Amygdala (tissue), 56 donors: ENCODE data around the gene CLCN7.

Experiments used
- DNase-seq, 56 donors: peaks; one replicate each; lab custom pipeline; 2025; lab: John Stamatoyannopoulos, UW

Gene CLCN7, protein sequence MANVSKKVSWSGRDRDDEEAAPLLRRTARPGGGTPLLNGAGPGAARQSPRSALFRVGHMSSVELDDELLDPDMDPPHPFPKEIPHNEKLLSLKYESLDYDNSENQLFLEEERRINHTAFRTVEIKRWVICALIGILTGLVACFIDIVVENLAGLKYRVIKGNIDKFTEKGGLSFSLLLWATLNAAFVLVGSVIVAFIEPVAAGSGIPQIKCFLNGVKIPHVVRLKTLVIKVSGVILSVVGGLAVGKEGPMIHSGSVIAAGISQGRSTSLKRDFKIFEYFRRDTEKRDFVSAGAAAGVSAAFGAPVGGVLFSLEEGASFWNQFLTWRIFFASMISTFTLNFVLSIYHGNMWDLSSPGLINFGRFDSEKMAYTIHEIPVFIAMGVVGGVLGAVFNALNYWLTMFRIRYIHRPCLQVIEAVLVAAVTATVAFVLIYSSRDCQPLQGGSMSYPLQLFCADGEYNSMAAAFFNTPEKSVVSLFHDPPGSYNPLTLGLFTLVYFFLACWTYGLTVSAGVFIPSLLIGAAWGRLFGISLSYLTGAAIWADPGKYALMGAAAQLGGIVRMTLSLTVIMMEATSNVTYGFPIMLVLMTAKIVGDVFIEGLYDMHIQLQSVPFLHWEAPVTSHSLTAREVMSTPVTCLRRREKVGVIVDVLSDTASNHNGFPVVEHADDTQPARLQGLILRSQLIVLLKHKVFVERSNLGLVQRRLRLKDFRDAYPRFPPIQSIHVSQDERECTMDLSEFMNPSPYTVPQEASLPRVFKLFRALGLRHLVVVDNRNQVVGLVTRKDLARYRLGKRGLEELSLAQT

DNA sequence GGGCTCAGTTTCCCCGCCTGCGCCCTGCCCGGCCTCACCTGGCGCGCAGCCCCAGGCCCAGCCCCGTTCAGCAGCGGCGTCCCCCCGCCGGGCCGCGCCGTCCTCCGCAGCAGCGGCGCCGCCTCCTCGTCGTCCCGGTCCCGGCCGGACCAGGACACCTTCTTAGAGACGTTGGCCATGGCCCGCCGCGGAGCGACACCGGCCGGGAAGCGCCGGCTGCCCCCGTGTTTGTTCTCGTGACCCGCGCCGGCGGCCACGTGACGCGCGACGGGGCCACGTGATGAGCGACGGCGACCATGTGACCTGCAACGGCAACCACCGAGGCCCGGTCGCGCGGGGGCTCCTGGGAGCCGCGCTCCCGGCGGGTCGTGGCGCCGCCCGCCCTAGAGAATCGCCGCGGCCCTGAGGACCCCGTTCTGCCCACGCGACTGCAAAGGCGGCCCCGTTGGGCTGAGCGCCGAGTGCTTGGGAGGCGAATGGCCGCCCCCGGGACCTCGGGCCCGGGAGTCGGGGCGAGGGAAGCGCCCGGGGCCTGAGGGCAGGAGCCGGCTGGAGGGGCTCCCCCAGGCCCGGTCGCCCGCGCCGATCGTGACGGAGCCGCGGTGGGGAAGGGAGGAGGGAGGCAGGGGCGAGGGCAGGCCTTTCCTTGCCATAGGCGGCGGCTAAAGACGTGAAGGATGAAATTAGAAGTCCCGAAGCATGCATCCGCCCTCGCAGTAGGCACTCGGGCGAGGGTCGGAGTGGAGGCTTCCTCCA is at the start of gene CLCN7:
Gene CLCN7, minus strand, starts transcription at position 233 of the 756 bp plus-strand sequence. Its CDS starts 54 bp downstream, at position 179.
- peak; percentile 17 to 92 (median 80) for DNase-seq

DNA sequence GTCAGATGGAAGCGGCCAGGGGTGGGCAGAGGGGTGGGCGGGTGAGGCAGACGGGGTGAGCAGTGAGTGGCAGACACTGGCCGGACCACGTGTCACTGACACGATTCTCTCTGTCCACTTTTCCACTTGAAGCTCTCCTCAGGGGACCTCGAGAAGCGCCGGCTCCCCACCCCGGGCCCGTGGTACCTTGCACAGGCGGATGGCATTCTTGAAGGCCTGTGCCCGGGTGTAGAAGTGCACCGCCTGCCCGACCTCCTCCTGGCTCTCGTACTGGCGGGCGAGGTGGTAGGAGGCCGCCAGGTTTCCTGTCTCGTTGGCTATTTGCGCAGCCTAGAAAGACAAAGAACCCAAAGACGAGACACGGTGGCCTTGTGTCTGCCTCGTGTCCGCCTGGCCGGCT is 49.5 kb upstream of the CLCN7 start:
- no peak for DNase-seq

DNA sequence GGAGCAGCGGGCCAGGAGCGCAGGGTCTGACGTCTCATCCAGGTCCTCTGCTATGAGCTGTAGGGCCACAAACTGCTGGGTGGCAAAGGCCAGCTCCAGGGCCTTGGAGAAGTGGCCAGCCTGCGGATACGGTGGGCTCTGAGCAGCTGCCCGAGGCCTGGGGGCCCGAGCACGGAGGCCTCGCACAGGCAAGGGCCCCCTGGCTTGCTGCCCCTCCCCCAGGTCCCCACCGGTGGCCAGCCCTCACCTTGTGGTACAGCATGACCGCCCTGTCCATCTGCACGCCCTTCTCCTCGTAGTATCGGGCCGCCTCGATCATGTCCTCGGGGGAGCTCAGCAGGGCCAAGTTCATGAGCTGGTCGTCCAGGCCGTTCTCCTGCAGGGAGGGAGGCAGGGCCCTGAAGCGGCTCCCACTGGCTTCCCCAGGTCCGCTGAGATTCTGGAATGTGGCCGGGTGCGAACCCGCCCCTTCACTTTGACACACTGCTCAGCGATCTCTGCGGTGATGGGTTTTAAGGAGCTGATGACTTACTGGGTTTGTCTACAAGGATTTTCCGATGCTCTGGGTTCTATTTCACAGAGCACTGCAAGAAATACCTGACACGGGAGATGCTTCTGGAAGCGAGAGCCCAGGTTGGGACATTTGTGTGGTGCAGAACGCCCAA is 48.9 kb upstream of the CLCN7 start:
- no peak for DNase-seq

DNA sequence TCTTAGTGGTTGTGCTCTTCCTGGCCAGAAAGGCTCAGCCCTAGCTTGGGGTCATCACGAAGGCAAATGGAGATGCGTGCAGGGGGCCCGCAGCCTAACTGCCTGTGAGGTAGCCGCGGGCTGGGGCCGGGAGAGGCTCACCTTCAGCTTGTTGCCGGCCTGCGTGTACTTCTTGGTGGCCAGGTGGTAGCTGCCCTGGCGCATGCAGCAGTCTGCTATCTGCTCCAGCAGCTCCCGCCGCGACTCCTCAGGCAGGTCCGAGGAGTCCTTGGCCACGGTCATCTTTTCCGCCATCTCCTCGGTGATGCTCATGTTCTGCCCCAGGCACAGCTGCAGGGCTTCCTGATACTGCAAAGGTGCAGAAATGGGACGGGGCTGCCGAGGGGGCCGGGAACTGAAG is 45.6 kb upstream of the CLCN7 start:
- no peak for DNase-seq

DNA sequence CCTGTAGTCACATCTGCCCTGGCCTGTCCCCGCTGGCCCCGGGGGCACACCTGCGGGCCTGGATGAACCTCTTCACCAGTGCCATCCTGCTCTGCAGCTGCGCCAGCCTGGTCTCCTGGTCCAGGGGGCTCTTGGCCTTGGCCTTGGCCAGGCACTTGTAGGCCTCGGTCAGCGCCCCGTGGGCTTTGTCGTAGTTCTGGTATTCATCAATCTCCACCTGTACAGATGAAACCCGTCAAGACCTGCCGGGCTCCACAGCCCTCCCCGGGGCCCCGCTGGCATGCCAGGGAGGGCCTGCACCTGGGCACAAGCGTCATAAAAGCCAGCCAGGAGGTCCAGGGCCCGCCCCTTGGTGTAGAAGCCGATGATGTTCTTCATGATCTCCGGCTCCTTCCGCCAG is 45.0 kb upstream of the CLCN7 start:
- no peak for DNase-seq

DNA sequence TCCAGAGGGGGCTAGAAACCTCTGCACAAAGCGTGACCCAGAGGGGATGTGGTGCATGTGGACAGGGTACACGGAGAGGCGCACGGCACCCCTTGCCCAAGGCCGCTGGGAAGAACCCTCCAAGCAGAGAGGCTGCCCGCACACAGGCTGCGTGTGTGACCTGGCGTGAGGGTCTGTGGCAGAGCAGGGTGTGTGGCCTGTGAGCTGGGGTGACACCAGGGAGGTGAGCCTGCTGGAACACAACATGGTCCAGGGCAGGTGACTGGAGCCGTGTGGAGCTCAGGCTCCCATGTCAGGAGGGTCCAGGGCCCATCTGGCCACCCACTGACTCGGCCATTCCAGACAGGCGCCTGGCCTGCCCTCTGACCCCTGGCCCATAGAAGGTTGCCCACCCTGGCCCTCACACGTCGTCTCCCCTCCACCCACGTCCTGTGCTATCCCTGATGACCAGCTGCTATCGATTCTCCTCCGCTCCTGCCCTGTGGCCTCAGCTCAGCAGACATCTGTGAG is 43.9 kb upstream of the CLCN7 start:
- no peak for DNase-seq

DNA sequence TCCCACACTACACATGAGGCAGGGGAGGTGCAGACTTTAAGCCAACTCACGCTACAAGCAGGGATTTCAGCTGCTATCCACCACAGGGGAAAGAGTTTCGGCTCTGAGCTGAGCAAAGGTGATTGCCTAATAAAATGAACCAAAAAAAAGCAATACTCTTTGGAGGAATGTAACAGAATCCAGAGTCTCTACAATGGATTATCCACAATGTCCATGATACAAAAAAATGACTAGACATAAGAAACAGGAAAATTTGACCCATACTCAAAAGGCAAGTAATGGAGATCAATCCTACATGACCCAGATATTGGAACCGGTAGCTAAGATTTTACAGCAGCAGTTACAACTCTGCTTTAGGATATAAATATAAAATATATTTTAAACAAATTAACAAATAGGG is 39.7 kb upstream of the CLCN7 start:
- no peak for DNase-seq

DNA sequence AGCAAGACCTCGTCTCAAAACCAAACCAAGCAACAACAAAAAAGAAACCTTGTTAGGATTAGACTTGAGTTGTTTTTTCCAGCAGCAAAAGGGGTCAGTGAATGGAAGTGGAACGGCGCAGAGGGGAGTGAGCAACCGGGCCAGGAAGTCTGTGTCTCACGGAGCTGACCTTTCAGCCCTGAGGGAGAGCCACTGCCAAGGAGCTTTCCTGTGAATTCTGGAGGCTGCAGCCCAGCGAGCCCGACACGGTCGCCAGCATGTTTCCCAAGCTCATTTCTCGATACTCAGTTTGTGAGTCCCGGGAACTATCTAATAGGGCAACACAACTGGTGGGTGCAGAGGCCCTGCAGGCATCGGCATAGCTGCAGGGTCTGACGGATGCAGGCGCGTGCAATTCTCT is 37.9 kb upstream of the CLCN7 start:
- DNase-seq: no peak

DNA sequence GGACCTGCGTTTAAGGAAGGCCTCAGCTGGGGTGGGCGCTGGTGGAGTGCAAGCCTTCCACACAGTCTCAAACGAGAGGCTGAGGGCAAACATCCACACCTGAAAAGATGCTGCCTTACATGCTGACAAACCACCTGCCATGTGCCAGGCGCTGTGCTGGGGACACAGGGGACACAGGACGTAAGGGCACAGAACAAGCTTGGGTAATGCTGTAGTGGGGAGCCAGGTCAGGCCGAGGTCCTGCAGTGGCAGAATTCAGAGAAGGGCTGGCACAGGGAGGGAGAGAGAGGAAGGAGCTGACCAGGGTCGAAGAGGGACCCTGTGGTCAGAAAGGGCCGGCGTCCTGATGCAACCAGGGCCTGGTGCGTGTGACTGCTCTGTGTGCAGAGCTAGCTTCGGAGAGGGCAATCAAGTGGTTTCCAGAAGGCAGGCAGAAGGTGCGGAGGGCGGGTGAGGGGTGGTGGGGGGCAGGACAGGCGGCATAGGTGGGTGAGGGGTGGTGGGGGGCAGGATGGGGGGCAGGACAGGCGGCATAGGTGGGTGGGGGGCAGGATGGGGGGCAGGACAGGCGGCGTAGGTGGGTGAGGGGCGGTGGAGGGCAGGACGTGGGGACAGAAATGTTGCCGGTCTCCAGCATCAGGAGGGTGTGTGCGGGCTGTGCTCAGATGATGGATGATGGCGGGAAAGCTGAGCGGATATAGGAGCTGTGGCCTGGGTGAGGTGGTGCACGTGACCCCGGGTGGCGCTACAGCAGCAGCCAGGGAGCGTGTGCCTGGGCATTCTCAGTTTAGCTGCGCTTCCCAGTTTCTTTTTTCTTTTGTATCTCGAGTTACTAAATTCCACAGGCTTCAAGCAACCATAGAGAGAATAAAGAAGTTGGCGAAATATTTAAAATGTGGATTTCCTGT is 37.1 kb upstream of the CLCN7 start:
- DNase-seq: no peak

DNA sequence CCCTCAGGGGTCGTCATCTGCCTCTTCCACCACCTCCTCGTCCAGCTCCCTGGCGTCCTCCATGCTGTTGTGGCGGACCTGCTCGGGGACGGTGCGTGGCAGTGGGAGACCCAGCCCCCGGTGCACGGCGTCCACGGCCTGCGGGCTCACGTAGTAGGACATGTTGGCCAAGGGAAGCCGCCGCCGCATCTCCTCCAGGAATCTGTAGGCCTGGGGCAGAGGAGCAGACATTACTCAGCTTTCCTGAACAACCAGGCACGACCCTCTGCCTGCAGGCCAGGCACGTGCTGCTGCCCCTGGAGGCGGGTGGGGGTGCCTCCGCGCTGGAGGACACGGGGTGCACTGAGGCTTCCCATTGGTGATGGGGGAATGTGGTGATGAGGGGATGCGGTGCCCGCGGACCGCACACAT is 36.1 kb upstream of the CLCN7 start:
- DNase-seq: no peak

DNA sequence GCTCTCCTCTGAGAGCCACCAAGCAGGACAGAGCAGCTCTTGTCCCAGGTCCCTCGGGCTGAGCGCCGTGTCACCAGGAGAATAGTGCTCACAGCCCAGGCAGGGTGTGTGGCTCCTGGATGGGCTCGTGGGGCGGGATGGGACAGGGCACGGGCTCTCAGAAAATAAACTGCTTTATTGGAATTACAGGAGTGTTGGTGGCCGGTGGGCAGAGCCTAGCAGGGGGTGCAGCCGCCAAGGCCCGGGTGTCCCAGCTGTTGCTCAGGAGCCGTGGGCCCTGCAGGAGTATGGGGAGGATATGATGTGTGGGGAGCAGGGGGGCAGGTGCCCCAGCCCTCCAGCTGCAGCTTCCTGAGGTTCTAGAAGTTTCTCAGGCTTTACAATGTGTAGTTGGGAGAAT is 35.4 kb upstream of the CLCN7 start:
- no peak for DNase-seq

DNA sequence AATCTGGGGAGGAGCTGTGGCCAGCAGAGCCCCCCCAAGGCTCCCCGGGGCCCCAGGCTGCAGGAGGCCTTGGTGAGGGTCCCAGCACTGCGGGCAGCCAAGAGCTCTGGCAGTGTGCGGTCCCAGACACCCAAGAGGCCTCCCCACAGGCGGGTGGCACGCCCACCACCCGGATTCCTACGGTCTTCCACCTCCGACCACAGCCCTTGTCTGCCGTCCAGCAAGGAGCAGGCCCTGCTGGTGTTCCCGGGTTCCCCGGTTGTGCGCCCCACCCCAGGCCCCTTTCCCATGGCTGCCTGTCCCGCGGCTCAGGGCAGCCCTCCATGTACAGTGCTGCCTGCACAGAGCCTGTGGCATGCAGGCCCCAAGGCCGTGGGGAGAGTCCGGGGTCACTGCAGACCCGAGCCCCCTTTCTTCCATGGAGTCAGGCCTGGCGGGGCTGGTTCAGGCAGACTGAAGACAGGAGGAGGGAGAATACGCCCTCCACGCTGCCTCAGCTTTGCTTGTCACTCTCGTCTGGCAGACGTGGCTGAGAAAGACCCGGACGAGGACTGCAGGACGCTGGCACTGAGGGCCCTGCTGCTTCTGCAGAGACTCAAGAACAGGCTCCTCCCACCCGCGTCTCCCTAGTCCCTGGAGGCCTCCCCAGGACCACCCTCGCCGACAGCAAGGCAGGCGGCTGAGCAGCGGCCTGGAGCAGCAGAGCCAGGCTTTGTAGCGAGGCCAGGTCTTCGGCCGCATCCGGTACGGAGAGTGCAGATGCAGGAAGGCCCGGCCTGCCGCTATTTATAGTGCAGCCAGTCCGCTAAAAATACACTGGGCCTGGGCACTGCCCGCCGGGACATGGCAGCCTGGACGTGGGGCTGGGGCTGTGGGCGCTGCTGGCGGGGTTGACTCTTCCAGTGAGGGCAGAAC is 34.7 kb upstream of the CLCN7 start:
- peak in 4 of 56 donors; percentile 24 to 34 (median 30) for DNase-seq

DNA sequence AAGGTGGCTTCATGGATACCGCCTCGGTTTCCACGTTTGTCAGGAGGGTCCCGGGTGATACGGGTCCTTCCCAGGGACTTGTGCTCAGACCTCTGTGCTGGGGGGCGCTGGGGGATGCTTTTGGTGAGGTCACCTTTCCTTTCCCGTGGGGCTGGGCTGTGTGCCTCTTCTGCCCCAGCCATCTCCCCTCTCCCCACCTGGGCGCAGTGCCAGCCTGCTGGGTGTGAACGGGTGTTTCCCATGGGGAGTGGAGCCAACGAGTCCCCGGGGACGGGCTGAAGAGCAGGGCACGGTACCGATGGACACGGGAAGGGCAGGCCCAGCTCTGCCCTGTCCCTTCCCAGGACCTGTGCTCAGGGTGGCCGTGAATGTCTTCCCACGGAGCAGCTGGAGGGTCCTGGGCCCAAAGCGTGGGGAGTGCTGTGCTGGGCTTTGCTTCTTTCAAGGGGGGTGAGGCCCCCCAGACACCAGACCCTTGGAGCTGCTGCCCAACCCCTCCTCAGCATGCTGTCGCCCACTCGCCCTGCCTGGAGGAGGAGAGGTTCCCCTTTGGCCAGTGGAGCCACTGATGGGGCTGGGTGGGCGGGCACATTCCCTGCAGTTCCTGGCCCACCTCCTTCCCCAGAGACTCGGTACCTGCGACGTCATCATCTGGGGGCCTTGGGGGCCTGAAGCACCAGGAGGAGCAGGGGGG is 33.8 kb upstream of the CLCN7 start:
- no peak for DNase-seq

DNA sequence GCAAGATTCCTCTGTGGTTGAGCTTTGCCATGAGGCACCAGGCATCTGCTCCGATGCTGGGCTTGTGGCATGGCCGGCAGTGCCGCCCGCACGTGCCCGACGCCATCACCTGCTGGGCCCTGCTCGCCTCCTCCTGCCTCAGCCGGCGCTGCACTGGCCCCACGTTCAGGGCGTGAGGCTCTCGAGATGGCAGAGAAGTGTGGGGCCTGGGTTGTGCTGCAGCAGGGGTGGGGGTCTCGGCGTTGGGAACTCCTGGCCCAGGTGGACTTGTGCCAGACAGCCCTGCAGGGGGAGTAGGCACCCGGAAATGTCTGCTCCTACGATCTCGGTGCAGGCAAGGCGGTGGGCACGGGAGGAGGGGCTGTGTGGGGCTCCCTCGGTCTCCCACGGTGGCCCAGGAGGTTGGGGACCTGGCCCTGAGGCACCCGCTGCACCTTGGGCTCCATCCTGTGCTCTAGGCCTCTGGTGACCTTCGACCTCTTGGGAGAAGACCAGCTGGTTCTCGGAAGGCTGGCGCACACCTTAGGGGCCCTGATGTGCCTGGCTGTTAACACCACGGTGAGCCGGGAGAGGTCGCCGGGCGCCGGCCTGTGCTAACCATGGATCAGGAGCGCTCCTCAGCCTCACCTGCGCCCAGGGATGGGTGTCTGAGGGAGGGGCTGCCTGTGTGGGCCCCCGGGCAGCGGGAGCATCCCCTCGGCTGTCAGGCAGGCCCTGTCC is 31.8 kb upstream of the CLCN7 start:
- DNase-seq: no peak

DNA sequence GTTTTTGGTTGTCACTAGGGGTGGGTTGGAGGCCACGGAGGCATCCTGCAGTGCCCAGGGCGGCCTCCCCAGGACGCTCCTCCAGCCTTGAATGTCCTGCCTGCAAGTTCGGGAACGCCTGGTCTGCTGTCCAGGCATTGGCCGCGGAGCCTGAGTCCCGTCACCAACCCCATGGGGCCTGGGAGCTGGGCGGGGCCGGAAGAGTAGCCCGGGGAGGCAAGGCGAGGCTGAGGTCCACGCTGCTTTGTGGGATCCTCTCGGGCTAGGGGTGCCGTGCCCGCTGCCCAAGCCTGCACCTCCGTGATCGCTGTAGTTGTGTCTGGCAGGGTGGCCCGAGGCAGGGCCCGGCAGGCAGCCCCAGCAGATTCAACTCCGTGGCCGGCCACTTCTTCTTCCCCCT is 31.1 kb upstream of the CLCN7 start:
- no peak for DNase-seq

DNA sequence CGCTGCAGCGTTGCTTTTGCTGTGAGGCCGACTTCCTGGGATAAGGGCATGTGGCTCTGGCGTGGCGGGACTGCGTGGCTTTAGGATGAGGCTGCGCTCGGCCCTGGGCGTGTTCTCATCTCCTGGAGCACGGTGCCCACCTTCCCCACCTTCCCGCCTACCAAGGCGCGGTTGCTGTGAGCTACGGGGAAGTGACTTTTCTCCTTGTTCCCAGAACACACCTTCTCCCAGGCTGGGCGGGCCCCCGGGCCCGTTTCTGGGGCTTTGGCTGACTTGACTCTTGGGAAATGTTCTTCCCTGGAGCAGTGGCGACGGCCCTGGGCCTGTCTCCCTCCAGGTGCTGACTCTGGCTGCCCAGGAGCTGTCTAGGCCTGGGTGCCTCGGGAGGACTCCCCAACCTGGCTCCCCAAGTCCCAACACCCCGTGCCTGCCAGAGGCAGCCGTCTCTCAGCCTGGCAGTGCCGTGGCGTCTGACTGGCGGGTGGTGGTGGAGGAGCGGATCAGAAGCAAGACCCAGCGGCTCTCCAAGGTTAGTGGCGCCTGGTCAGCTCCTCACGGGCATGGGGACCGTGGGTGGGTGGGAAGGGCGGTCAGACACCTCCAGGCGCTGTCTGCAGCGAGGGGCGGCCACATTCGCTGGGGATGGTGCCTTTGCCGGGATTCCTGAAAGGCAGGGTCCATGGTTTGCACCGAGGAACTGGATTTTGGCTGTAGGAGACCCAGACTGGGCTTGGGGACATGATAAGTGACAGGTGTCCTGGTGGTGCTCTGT is 30.4 kb upstream of the CLCN7 start:
- no peak for DNase-seq
